Ovary (tissue), 3 donors: ENCODE measurements around the gene XIRP2.

Experiments
- CTCF ChIP-seq, 3 donors: fragments of 450-650 bp in 2 of 3; fragments of 200-600 bp in 1 of 3; IDR thresholded peaks; one replicate each; pipeline versions ENCODE4 v1.5.1 to v1.8.0; 2016 to 2022; ENCODE audit warnings: antibody characterized with exemption in 3 of 3, mild to moderate bottlenecking in 1 of 3
- EP300 ChIP-seq: sonication (generic); formaldehyde crosslinking; IDR thresholded peaks from one replicate; pipeline ENCODE4 v1.6.1; 2017; ENCODE audit warnings: antibody characterized with exemption
- donor health status: DM: no; HTN: no; CAD: no.

GRCh38 chr2:167151894-167152293, 263.6 kb downstream of the XIRP2 start:
- TF ChIP-seq CTCF (IDR thresholded peaks at IDR 0.05) (no peak), EP300 (no peak)
